T-helper 17 cell (primary cell): Measurements from ENCODE around the gene ADAMTS2. TPM values are rescaled to one million over a fixed set of nuclear protein-coding genes. Genes with fewer than 3 reads are reported as not detected.

ENCODE experiments used
- ATAC-seq: fragments of 150-1000 bp; cut with Tn5 transposase; 2 replicates; pipeline ENCODE4 v1.10.0; 2021; ENCODE audit warnings: mild to moderate bottlenecking, moderate library complexity
- DNase-seq, 3 donors: peaks; one replicate each; pipeline versions ENCODE4 v3.0.0 to v3.0.0-alpha.2; 2020 to 2021
- H3K9me3 ChIP-seq: one replicate; pipeline ENCODE4 v1.7.0; 2013; ENCODE audit warnings: low read length, mild to moderate bottlenecking; ENCODE audit not compliant: control insufficient read depth, poor library complexity, severe bottlenecking
- H3K27ac Mint-ChIP-seq: one replicate; pipeline ENCODE4 v1.8.0; 2022; ENCODE audit warnings: mild to moderate bottlenecking, moderate library complexity, mixed read lengths
- H3K27me3 Mint-ChIP-seq: one replicate; pipeline ENCODE4 v1.8.0; 2022; ENCODE audit warnings: mixed read lengths
- H3K36me3 Mint-ChIP-seq: one replicate; pipeline ENCODE4 v1.8.0; 2022; ENCODE audit warnings: low read depth, mixed read lengths
- H3K4me1 Mint-ChIP-seq: one replicate; pipeline ENCODE4 v1.8.0; 2022; ENCODE audit warnings: mild to moderate bottlenecking, mixed read lengths
- H3K4me3 Mint-ChIP-seq: one replicate; pipeline ENCODE4 v1.8.0; 2022; ENCODE audit warnings: mild to moderate bottlenecking, moderate library complexity, mixed read lengths
- total RNA-seq, 4 donors: library from RNA in 2 of 4; stranded (reverse) in 2 of 4; gene quantifications; one replicate each; pipeline ENCODE4 v1.2.3 and lab custom pipeline; 2022 to 2026

The ADAMTS2 gene
- total RNA-seq, 2 donors from 2014 or later: not detected

- no peak overlapping the region for H3K4me3 Mint-ChIP-seq
- no peak for DNase-seq
- no peak for ATAC-seq
- H3K27me3 Mint-ChIP-seq: peaks cover 6% of the 10 kb centered on the region
- peaks cover 2% of the 10 kb centered on the region for H3K4me1 Mint-ChIP-seq
- no peak overlapping the region for H3K27ac Mint-ChIP-seq
- H3K9me3 ChIP-seq: no peaks in the 10 kb centered on the region
- H3K36me3 Mint-ChIP-seq: no peaks in the 10 kb centered on the region
These were observed 31.6 kb upstream of the ADAMTS2 start for GRCh38 chr5:179376701-179377420.

- H3K4me3 Mint-ChIP-seq: no peak overlapping the region
- DNase-seq: no peak
- no peaks in the 10 kb centered on the region for H3K36me3 Mint-ChIP-seq
- H3K27ac Mint-ChIP-seq: no peak overlapping the region
- H3K4me1 Mint-ChIP-seq: peaks cover 2% of the 10 kb centered on the region
- no peaks in the 10 kb centered on the region for H3K9me3 ChIP-seq
- no peak for ATAC-seq
- H3K27me3 Mint-ChIP-seq: peaks cover 6% of the 10 kb centered on the region
These were observed 30.6 kb upstream of the ADAMTS2 start for GRCh38 chr5:179375831-179376365.

- ATAC-seq (no peak), DNase-seq (no peak)
- no peak overlapping the region for H3K27ac Mint-ChIP-seq
- no peaks in the 10 kb centered on the region for H3K9me3 ChIP-seq
- H3K4me3 Mint-ChIP-seq: no peak overlapping the region
- no peaks in the 10 kb centered on the region for H3K36me3 Mint-ChIP-seq
- H3K4me1 Mint-ChIP-seq: peaks cover 2% of the 10 kb centered on the region
- H3K27me3 Mint-ChIP-seq: peaks cover 6% of the 10 kb centered on the region
These were observed 30.0 kb upstream of the ADAMTS2 start for GRCh38 chr5:179375236-179375685.

GRCh38 chr5:179374506-179375235 lies 29.4 kb upstream of the ADAMTS2 start:
- no peak for ATAC-seq
- Mint-ChIP-seq H3K27me3 (peaks cover 8% of the 10 kb centered on the region), H3K4me1 (peaks cover 2% of the 10 kb centered on the region), H3K36me3 (no peaks in the 10 kb centered on the region), H3K4me3 (no peak overlapping the region), H3K27ac (no peak overlapping the region)
- no peak for DNase-seq
- no peaks in the 10 kb centered on the region for H3K9me3 ChIP-seq

GRCh38 chr5:179373961-179374505 lies 28.8 kb upstream of the ADAMTS2 start:
- DNase-seq (no peak), ATAC-seq (no peak)
- no peak overlapping the region for H3K4me3 Mint-ChIP-seq
- H3K4me1 Mint-ChIP-seq: peaks cover 2% of the 10 kb centered on the region
- peaks cover 14% of the 10 kb centered on the region for H3K27me3 Mint-ChIP-seq
- H3K9me3 ChIP-seq: no peaks in the 10 kb centered on the region
- no peak overlapping the region for H3K27ac Mint-ChIP-seq
- H3K36me3 Mint-ChIP-seq: no peaks in the 10 kb centered on the region

GRCh38 chr5:179373101-179373934 lies 28.1 kb upstream of the ADAMTS2 start:
- no peak overlapping the region for H3K27ac Mint-ChIP-seq
- no peaks in the 10 kb centered on the region for H3K9me3 ChIP-seq
- no peak for ATAC-seq
- peaks cover 2% of the 10 kb centered on the region for H3K4me1 Mint-ChIP-seq
- no peak overlapping the region for H3K4me3 Mint-ChIP-seq
- no peak for DNase-seq
- no peaks in the 10 kb centered on the region for H3K36me3 Mint-ChIP-seq
- H3K27me3 Mint-ChIP-seq: peaks cover 14% of the 10 kb centered on the region

- no peak overlapping the region for H3K4me3 Mint-ChIP-seq
- peaks cover 14% of the 10 kb centered on the region for H3K27me3 Mint-ChIP-seq
- H3K27ac Mint-ChIP-seq: no peak overlapping the region
- DNase-seq (no peak), ATAC-seq (no peak)
- H3K36me3 Mint-ChIP-seq: no peaks in the 10 kb centered on the region
- H3K9me3 ChIP-seq: no peaks in the 10 kb centered on the region
- H3K4me1 Mint-ChIP-seq: peaks cover 2% of the 10 kb centered on the region
These were observed 26.7 kb upstream of the ADAMTS2 start for GRCh38 chr5:179371681-179372680.

GRCh38 chr5:179371121-179371510 lies 25.9 kb upstream of the ADAMTS2 start:
- ATAC-seq: no peak
- no peaks in the 10 kb centered on the region for H3K9me3 ChIP-seq
- Mint-ChIP-seq H3K27ac (no peak overlapping the region), H3K27me3 (peaks cover 14% of the 10 kb centered on the region), H3K4me3 (no peak overlapping the region), H3K36me3 (no peaks in the 10 kb centered on the region), H3K4me1 (peaks cover 2% of the 10 kb centered on the region)
- no peak for DNase-seq

GRCh38 chr5:179370490-179371120 lies 25.3 kb upstream of the ADAMTS2 start:
- H3K27ac Mint-ChIP-seq: no peak overlapping the region
- DNase-seq: no peak
- H3K4me1 Mint-ChIP-seq: peaks cover 2% of the 10 kb centered on the region
- ATAC-seq: no peak
- peaks cover 14% of the 10 kb centered on the region for H3K27me3 Mint-ChIP-seq
- no peaks in the 10 kb centered on the region for H3K9me3 ChIP-seq
- H3K36me3 Mint-ChIP-seq: no peaks in the 10 kb centered on the region
- H3K4me3 Mint-ChIP-seq: no peak overlapping the region

GRCh38 chr5:179369530-179369884 lies 24.2 kb upstream of the ADAMTS2 start:
- Mint-ChIP-seq H3K4me1 (peaks cover 2% of the 10 kb centered on the region), H3K27ac (no peak overlapping the region)

GRCh38 chr5:179368806-179369529 lies 23.7 kb upstream of the ADAMTS2 start:
- no peak for ATAC-seq
- peaks cover 2% of the 10 kb centered on the region for H3K4me1 Mint-ChIP-seq
- no peak for DNase-seq
- peaks cover 14% of the 10 kb centered on the region for H3K27me3 Mint-ChIP-seq
- no peaks in the 10 kb centered on the region for H3K36me3 Mint-ChIP-seq
- H3K27ac Mint-ChIP-seq: no peak overlapping the region
- no peak overlapping the region for H3K4me3 Mint-ChIP-seq
- no peaks in the 10 kb centered on the region for H3K9me3 ChIP-seq

More at GRCh38 chr5:179369530-179369884, 24.2 kb upstream of the ADAMTS2 start:
- H3K27me3 Mint-ChIP-seq: peaks cover 14% of the 10 kb centered on the region
- H3K4me3 Mint-ChIP-seq: no peak overlapping the region
- ATAC-seq (no peak), DNase-seq (no peak)
- no peaks in the 10 kb centered on the region for H3K36me3 Mint-ChIP-seq
- H3K9me3 ChIP-seq: no peaks in the 10 kb centered on the region
